Ishikawa (cell line): Measurements from ENCODE around the gene RFX2.

Experiments used
- CEBPB ChIP-seq: IDR thresholded peaks from 2 replicates; pipeline ENCODE4 v1.6.1; 2012
- EGR1 ChIP-seq: IDR thresholded peaks from 2 replicates; pipeline ENCODE4 v1.6.1; 2012
- EP300 ChIP-seq: IDR thresholded peaks from 2 replicates; pipeline ENCODE4 v1.6.1; 2012; ENCODE audit warnings: borderline replicate concordance
- MAX ChIP-seq: IDR thresholded peaks from 2 replicates; pipeline ENCODE4 v1.6.1; 2012
- NFIC ChIP-seq: IDR thresholded peaks from 2 replicates; pipeline ENCODE4 v1.6.1; 2012
- RAD21 ChIP-seq: IDR thresholded peaks from 2 replicates; pipeline ENCODE4 v1.6.1; 2012; ENCODE audit warnings: low read depth
- REST ChIP-seq: IDR thresholded peaks from 2 replicates; pipeline ENCODE4 v1.6.1; 2012; ENCODE audit warnings: low read depth, mild to moderate bottlenecking
- TAF1 ChIP-seq: IDR thresholded peaks from 2 replicates; pipeline ENCODE4 v1.6.1; 2012; ENCODE audit warnings: low read depth, mild to moderate bottlenecking
- TCF12 ChIP-seq: IDR thresholded peaks from 2 replicates; pipeline ENCODE4 v1.6.1; 2012; ENCODE audit warnings: low read depth

- TF ChIP-seq TAF1 (no peak), MAX (no peak), CEBPB (no peak), EP300 (no peak), RAD21 (no peak), TCF12 (no peak), EGR1 (no peak), REST (no peak), NFIC (no peak)
Measured at GRCh38 chr19:6070207-6070681, 40.1 kb downstream of the RFX2 start.
